MV-4-11 (cell line): ENCODE data around the gene NXPE4.
"Not testable (repeated sequence)": the region's sequence is repeated elsewhere in the genome, so short reads cannot be mapped to it uniquely, and the experiment has no call there.

Source experiments
- DNase-seq: peaks from one replicate; lab custom pipeline; 2025; lab: John Stamatoyannopoulos, UW

The NXPE4 gene

DNA sequence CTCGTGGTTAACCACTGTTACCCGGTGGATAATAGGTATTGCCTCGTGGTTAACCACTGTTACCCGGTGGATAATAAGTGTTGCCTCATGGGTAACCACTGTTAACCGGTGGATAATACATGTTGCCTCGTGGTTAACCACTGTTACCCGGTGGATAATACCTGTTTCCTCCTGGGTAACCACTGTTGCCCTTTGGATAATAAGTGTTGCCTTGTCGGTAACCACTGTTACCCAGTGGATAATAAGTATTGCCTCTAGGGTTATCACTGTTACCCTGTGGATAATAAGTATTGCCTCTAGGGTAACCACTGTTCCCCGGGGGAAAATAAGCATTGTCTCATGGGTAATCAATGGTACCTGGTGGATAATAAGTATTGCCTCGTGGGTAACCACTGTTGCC is 15.0 kb upstream of the NXPE4 start:
- peak; percentile 14 for DNase-seq

DNA sequence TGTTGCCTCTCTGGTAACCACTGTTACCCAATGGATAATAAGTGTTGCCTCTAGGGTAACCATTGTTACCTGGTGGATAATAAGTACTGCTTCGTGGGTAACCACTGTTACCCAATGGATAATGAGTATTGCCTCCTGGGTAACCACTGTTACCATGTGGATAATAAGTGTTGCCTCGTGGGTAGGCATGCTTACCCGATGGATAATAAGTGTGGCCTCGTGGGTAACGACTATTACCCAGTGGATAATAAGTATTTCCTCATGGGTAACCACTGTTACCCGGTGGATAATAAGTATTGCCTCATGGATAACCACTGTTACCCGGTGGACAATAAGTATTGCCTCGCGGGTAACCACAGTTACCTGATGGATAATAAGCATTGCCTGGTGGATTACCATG is 13.8 kb upstream of the NXPE4 start:
- DNase-seq, result no peak

DNA sequence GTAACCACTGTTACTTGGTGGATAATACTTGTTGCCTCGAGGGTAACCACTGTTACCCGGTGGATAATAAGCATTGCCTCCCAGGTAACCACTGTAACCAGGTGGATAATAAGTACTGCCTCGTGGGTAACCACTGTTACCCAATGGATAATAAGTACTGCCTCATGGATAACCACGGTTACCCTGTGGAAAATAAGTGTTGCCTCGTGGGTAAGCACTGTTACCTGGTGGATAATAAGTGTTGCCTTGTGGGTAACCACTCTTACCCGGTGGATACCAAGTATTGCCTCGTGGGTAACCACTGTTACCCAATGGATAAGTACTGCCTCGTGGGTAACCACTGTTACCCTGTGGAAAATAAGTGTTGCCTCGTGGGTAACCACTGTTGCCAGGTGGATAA is 13.0 kb upstream of the NXPE4 start:
- DNase-seq, result not testable (repeated sequence)

GRCh38 chr11:114607753-114608459 is 12.3 kb upstream of the NXPE4 start:
- no peak for DNase-seq

DNA sequence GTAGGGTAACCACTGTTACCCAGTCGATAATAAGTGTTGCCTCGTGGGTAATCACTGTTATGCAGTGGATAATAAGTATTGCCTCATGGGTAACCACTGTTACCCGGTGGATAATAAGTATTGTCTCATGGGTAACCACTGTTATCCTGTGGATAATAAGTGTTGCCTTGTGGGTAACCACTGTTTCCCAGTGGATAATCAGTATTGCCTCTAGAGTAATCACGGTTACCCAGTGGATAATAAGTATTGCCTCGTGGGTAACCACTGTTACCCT is 11.2 kb upstream of the NXPE4 start:
- DNase-seq, result not testable (repeated sequence)

- DNase-seq, result no peak
Observed at GRCh38 chr11:114606003-114606801, 10.6 kb upstream of the NXPE4 start.

GRCh38 chr11:114605370-114605769 is 9.8 kb upstream of the NXPE4 start:
- DNase-seq, result no peak

DNA sequence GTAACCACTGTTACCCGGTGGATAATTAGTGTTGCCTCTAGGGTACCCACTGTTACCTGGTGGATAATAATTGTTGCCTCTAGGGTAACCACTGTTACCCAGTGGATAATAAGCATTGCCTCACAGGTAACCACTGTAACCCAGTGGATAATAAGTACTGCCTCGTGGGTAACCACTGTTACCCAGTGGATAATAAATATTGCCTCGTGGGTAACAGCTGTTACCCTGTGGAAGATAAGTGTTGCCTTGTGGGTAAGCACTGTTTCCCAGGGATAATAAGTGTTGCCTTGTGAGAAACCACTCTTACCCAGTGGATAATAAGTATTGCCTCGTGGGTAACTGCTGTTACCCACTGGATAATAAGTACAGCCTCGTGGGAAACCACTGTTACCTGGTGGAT is 9.3 kb upstream of the NXPE4 start:
- no peak for DNase-seq

GRCh38 chr11:114604179-114604813 is 8.7 kb upstream of the NXPE4 start:
- DNase-seq, result no peak

GRCh38 chr11:114603151-114603550 is 7.6 kb upstream of the NXPE4 start:
- not testable (repeated sequence) for DNase-seq

DNA sequence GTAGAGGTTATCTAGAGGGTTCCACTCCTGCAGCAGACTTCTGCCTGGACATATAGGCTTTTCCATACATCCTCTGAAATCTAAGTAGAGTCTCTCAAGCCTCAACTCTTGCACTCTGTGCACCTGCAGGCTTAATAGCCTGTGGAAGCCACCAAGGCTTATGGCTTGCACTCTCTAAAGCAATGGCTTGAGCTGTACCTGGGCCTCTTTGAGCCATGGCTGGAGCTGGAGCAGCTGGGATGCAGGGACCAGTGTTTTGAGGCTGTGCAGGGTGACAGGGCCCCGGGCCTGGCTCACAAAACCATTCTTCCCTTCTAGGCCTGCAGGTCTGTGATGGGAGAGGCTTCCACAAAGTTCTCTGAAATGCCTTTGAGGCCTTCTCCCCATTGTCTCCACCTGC is 2.9 kb upstream of the NXPE4 start:
- DNase-seq, result no peak

DNA sequence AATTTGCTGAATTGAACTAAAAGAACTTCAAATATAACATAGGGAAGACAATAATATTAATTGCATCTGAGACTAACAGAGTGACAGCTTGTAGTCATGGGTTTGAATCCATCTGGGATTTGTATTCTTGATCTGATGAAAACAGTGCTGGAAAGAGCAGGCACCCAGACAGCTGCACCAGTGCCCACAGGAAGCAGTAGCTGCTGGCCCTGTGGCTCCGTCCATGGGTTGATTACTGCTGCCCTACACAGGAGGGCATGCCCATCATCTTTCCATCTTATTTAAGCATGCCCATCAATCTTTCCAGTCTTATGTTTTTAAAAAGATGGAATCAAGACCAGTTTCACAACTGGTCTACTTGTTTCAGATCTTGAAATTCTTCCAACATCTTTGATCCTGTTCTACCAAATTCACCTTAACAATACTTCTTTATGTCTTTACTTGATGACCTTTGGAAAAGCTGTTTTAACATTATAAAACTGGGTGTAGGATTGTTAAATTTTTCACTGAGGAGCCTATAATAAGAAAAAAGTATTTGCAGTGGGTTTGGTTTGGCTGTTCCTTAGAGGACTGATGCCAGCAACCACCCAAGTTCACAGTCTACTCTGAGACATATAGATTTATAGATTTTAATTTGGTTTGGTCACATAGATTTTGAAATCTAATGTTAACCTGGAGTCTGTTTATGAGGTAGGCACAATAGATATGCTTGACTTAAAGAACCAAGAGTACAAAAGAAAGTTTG is 761 bp upstream of the NXPE4 start:
- no peak for DNase-seq

DNA sequence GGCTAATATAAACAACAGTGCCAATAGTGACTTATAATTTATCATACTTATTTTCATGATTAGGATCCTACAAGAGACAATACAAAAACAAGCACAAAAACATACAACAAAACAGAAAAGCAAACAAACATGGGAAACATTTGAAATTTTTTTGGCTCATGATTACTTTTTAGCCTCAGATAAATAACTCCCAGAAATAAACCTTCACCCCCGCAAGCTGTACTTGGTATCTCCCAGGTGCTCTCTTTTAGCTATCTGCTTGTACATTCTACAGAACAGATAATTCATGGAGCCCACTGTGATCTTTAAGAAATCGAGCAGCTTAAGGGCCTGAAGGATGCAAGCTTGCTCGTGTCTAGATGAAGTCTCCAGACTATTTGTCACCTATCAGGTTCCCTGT is 883 bp downstream of the NXPE4 start:
- no peak for DNase-seq

DNA sequence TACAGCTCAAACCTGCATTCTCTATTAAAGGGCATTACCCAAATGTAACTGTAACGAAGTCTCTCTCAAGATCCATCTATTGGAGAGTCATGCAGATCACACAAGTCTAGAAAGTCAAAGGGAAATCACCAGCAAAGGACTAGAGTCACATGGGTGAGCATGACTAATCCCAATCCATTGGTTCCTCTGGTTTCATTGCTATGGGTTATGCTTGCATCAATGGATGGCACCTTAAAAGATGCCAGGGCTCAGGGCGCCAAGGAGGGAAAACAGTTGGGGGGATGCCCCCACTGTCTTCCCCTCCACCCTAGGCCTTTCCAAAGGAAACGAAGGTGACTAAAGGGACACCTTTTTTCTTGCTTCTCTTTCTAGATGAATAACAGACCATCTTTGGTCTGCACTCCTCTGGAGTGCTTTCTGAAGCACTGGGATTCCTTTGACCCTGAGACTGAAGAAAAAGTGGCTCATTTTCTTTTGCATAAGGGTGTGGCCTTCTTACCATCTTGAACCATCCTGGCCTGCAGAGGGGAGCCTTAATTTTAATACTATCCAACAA is 8.1 kb downstream of the NXPE4 start:
- DNase-seq, result no peak

DNA sequence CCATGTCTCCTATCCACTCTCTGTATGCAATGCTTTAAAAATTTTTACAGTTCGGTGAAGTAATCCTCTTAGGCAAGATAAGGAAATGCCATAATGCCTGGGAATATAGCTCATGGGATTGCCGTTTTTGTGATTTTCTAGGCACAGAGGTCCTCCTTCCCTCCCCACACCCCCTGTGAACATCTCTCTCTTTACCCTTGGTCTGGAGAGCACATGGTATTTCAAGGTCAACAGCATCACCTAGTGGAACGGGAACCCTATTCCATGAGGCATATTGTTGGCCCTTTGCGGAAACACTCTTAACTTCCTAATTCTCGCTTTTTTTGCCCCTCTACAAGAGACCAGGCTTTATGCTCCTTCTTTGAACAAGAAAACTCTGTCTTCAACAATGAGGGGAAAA is 8.8 kb downstream of the NXPE4 start:
- no peak for DNase-seq

GRCh38 chr11:114571712-114572111 is 23.9 kb downstream of the NXPE4 start:
- no peak for DNase-seq

GRCh38 chr11:114569801-114570200 is 25.8 kb downstream of the NXPE4 start:
- no peak for DNase-seq

DNA sequence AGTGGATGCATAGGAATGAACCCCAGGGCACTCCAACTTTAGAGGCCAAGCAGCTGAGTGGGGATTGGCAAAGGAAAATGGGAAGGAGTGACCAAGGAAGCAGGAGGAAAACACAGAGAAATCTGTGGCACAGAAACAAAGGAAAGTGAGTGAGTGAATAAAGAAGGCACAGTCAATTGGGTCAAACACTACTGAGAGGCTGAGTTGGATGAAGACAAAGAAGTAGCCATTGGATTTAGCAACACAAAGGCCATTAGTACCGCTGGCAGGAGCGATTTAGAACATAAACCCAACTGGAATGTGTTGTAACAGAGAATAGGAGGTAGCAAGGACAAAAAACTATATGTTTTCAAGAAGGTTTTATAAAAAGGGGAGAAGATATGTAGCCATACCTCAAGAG is 29.3 kb downstream of the NXPE4 start:
- no peak for DNase-seq

GRCh38 chr11:114564831-114565230 is 30.8 kb downstream of the NXPE4 start:
- DNase-seq, result no peak

DNA sequence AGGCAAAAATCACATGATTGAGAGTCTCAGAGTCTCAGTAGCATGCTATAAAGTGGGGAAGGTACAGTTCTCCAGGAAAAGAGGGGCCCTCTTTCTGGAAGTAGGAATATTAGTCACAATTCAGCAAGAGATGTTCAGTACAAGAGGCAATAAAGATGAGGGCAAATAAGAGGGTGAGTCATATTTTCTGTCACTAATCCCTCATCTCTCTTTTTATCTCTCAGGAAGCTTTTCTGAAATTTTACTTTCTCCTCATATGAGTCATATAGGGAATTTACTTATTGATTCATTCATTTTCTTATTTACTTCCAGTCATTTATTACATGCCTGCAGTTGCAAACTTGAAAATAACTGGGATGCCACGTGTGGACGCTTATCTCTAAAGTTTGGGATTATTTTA is 32.5 kb downstream of the NXPE4 start:
- DNase-seq, result no peak

GRCh38 chr11:114562166-114562916 is 33.2 kb downstream of the NXPE4 start:
- no peak for DNase-seq
